Muscle layer of colon (tissue), 2 donors: ENCODE results near the gene NKD2.
"Not testable (repeated sequence)": the region's sequence is repeated elsewhere in the genome, so short reads cannot be mapped to it uniquely, and the experiment has no call there.

Experiments used
- H3K27ac ChIP-seq: one replicate; pipeline ENCODE4 v1.7.0; 2013; ENCODE audit warnings: low read depth, mild to moderate bottlenecking, low read length, moderate library complexity
- H3K27me3 ChIP-seq, 2 donors: one replicate each; pipeline ENCODE4 v1.7.0; 2013; ENCODE audit warnings: low read length in 2 of 2, mild to moderate bottlenecking in 2 of 2; ENCODE audit not compliant: insufficient read depth in 2 of 2, control insufficient read depth in 1 of 2
- H3K36me3 ChIP-seq: one replicate; pipeline ENCODE4 v1.7.0; 2013; ENCODE audit warnings: mild to moderate bottlenecking, low read length; ENCODE audit not compliant: insufficient read depth
- H3K4me1 ChIP-seq: one replicate; pipeline ENCODE4 v1.7.0; 2013; ENCODE audit warnings: mild to moderate bottlenecking, low read length; ENCODE audit not compliant: insufficient read depth
- H3K4me3 ChIP-seq, 2 donors: one replicate each; pipeline ENCODE4 v1.7.0; 2013; ENCODE audit warnings: low read length in 2 of 2, low read depth in 1 of 2, mild to moderate bottlenecking in 1 of 2, moderate library complexity in 1 of 2
- H3K9ac ChIP-seq: one replicate; pipeline ENCODE4 v1.7.0; 2013; ENCODE audit warnings: low read length
- H3K9me3 ChIP-seq: one replicate; pipeline ENCODE4 v1.7.0; 2013; ENCODE audit warnings: mild to moderate bottlenecking, low read length
- donor health status: abdominal sarcoma.
- donor health status: Adenocarcinoma of cecum.

The NKD2 gene

DNA sequence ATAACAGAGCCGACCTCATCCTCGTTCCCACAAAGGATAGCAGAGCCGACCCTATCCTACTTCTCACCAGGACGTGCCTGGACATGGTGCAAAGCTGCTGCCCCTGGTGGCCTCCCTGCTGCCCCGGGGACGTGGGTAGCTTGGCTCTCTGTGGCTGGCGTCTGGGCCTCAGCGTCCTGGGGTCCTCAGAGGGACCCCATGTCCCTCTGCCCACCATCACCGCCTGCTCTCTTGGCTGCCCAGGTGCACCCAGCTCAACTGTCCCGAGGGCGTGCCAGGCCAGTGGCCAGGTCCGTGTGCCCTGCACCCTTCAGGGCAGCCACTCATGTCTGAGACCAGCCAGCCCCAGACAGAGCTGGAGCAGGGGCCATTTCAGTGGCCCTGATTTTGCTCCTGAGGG is 8.5 kb downstream of the NKD2 start:
- Histone ChIP-seq H3K9ac (no peak overlapping the region), H3K9me3 (no peaks in the 10 kb centered on the region)

GRCh38 chr5:1017691-1018455 is 9.3 kb downstream of the NKD2 start:
- H3K27me3 ChIP-seq = no peaks in the 10 kb centered on the region
- H3K27ac ChIP-seq = no peak overlapping the region
- no peak overlapping the region for H3K4me3 ChIP-seq
- H3K9me3 ChIP-seq = no peaks in the 10 kb centered on the region
- no peaks in the 10 kb centered on the region for H3K36me3 ChIP-seq
- no peak overlapping the region for H3K9ac ChIP-seq
- no peaks in the 10 kb centered on the region for H3K4me1 ChIP-seq

More for the DNA sequence above, 8.5 kb downstream of the NKD2 start:
- Histone ChIP-seq H3K4me1 (no peaks in the 10 kb centered on the region), H3K36me3 (no peaks in the 10 kb centered on the region), H3K27me3 (no peaks in the 10 kb centered on the region), H3K27ac (no peak overlapping the region), H3K4me3 (no peak overlapping the region)

GRCh38 chr5:1018596-1018995 is 10.0 kb downstream of the NKD2 start:
- Histone ChIP-seq H3K9me3 (no peaks in the 10 kb centered on the region), H3K4me3 (no peak overlapping the region), H3K27me3 (no peaks in the 10 kb centered on the region), H3K4me1 (no peaks in the 10 kb centered on the region), H3K27ac (no peak overlapping the region), H3K9ac (no peak overlapping the region), H3K36me3 (no peaks in the 10 kb centered on the region)

- Histone ChIP-seq H3K4me1 (no peaks in the 10 kb centered on the region), H3K9ac (no peak overlapping the region), H3K9me3 (no peaks in the 10 kb centered on the region), H3K4me3 (no peak overlapping the region), H3K27ac (no peak overlapping the region), H3K27me3 (no peaks in the 10 kb centered on the region), H3K36me3 (no peaks in the 10 kb centered on the region)
Measured at GRCh38 chr5:1019001-1019905, 10.7 kb downstream of the NKD2 start.

DNA sequence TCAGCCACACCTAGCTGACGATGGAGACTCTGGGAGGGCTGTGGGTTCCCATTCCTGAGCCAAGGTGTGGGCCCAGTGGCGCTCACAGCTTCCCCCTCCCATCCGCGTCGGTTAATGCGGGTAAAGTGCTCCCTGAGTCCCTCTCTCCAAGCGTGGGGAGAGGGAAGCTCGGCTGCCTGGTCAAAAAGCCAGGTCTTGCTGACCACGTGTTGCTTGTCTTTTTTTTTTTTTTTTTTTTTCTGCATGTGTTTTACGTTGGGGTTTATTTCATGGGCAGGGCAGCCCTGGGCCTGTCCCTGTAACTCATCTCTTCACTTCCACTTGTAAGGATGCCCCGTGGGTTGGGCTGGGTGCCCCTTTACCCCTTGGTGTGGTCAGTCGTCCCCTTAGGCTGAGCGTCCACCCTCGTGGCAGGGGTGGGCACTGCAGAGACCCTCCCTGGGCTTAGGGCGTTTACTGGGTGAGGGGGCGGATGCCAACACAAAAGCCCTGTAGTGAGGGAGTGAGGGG is 11.9 kb downstream of the NKD2 start:
- no peaks in the 10 kb centered on the region for H3K4me1 ChIP-seq
- H3K4me3 ChIP-seq = no peak overlapping the region
- H3K9ac ChIP-seq = no peak overlapping the region
- H3K36me3 ChIP-seq = no peaks in the 10 kb centered on the region
- H3K27me3 ChIP-seq = no peaks in the 10 kb centered on the region
- no peak overlapping the region for H3K27ac ChIP-seq
- H3K9me3 ChIP-seq = no peaks in the 10 kb centered on the region

DNA sequence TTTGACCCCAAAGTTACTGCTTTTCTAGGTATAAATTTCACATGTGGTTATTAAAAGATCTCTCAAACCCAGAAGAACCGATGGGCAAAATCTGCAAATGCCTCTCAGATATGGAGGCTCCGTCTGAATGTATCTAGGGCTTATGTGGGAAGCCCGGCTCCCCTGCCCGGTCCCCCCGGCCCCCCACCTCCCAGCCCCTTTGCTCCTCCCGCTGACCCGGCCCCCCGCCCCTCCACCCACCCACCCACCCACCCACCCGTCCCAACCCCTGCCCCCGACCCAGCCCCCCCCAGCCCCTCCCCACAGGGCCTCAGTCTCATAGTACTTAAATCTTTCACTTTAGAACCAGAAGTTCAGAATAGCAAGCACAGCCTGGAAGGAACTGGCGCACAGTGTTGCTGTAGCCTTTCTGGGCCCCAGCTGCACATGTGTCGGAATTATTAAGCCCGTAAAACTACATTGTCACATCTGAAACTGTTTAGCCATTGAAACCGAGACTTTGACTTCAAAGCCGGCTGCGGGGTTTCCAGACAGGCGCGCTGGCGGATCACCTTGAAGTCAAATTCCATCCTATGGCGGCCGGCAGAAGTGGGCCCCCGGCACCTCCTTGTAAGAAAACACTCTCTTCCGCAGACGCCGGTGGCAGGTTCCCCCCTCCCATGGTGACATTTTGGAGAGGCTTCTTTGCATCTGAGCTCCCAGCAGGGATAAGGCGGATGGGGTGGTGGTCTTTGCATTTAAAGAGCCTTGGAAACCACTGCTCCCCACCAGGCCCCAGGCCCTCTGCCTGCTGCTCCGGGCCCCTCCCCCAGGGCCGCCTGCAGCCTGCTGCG is 12.8 kb downstream of the NKD2 start:
- no peaks in the 10 kb centered on the region for H3K4me1 ChIP-seq
- H3K9me3 ChIP-seq = no peaks in the 10 kb centered on the region
- no peak overlapping the region for H3K27ac ChIP-seq
- no peaks in the 10 kb centered on the region for H3K36me3 ChIP-seq
- H3K9ac ChIP-seq = no peak overlapping the region
- no peaks in the 10 kb centered on the region for H3K27me3 ChIP-seq
- H3K4me3 ChIP-seq = no peak overlapping the region

DNA sequence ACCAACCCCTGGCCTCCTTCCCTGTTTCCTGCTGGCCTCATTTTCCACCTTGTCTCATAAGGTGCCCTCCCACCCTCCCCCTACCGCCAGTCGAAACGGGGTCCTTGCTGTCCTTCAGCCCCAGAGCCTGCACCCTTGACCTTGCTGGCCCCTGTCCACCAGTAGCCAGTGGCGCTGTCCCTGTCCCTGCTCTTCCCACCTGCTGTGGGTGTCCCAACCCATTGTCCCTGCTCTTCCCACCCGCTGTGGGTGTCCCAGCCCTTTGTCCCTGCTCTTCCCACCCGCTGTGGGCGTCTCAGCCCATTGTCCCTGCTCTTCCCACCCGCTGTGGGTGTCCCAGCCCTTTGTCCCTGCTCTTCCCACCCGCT is 13.4 kb downstream of the NKD2 start:
- not testable (repeated sequence) for H3K27me3 ChIP-seq, H3K4me1 ChIP-seq, H3K27ac ChIP-seq, H3K9ac ChIP-seq, H3K9me3 ChIP-seq, H3K36me3 ChIP-seq, H3K4me3 ChIP-seq

DNA sequence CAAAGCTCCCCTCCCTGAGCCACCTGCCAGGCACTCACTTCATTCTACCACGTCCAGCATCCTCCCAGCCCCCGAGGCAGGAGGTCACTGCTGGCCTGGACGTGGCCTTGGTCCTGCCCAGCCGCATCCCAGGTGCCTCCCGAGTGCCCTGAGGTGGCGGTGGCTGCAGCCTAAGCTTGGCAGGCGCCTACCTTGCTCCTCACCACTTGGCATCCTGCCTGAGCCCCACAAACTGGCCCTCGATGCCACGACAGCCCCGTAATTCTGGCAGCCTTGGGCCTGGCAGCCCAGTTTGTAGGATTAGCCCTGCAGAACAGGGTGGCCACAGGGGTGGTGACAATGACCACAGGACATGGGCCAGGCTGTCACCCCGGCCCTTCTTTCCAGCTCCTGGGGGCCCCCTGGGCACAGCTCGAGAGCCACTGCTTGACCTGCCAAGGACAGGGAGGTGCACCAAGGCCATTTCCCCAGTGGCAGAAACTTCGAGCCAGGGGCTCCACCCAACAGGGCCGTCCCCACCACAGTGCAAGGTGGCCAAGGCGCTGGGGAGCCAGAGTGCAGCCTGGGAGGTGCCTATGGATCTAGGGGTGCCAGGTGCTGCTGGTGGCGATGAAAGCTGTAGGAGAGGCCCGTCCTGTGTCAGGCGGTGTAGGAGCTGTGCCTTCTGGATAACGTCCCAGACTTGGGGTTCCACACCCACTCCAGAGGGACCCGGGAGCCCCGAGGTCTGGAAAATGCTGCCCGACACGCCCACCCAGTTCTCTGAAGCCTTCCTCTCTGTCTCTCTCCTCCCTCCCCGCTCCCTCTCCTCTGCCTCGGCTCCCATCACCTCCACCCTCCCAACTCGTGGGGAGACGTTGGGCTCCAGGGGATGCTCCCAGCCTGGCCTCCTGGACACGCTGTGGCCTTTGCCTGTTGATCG is 18.4 kb downstream of the NKD2 start:
- Histone ChIP-seq H3K27me3 (peaks cover 0 to 4% of the 10 kb centered on the region in 2 donors), H3K36me3 (no peaks in the 10 kb centered on the region), H3K4me1 (no peaks in the 10 kb centered on the region), H3K9ac (no peak overlapping the region), H3K9me3 (no peaks in the 10 kb centered on the region), H3K27ac (no peak overlapping the region), H3K4me3 (no peak overlapping the region)

GRCh38 chr5:1027631-1028441 is 19.2 kb downstream of the NKD2 start:
- no peaks in the 10 kb centered on the region for H3K9me3 ChIP-seq
- H3K4me1 ChIP-seq = no peaks in the 10 kb centered on the region
- peaks cover 0 to 4% of the 10 kb centered on the region in 2 donors for H3K27me3 ChIP-seq
- no peak overlapping the region for H3K4me3 ChIP-seq
- no peak overlapping the region for H3K9ac ChIP-seq
- H3K27ac ChIP-seq = no peak overlapping the region
- no peaks in the 10 kb centered on the region for H3K36me3 ChIP-seq
